Activated CD4-positive, alpha-beta T cell treated with anti-CD3 and anti-CD28 coated beads, Interleukin-2, Interleukin-4, amounts not matched to agents 100 ng/mL and 50 ng/mL, durations not matched to agents 16 hours and 8 hours (primary cell): ENCODE measurements around the gene BTNL8.
"Not testable (repeated sequence)": the region's sequence is repeated elsewhere in the genome, so short reads cannot be mapped to it uniquely, and the experiment has no call there.

Experiments
- DNase-seq: peaks from one replicate; pipeline ENCODE4 v3.0.0-alpha.2; 2020; ENCODE audit warnings: low spot score

The BTNL8 gene

GRCh38 chr5:180874804-180875582 is 24.0 kb upstream of the BTNL8 start:
- no peak for DNase-seq

- DNase-seq: no peak
Observed at GRCh38 chr5:180875860-180876426, 23.0 kb upstream of the BTNL8 start.

GRCh38 chr5:180885845-180886529 is 13.0 kb upstream of the BTNL8 start:
- not testable (repeated sequence) for DNase-seq

GRCh38 chr5:180889381-180889780 is 9.6 kb upstream of the BTNL8 start:
- no peak for DNase-seq

- not testable (repeated sequence) for DNase-seq
Observed at GRCh38 chr5:180895330-180895729, 3.6 kb upstream of the BTNL8 start.

- no peak for DNase-seq
Observed at GRCh38 chr5:180900178-180900577, 1.2 kb downstream of the BTNL8 start.

GRCh38 chr5:180901319-180902009 is 2.5 kb downstream of the BTNL8 start:
- DNase-seq: no peak

GRCh38 chr5:180908400-180908799 is 9.4 kb downstream of the BTNL8 start:
- no peak for DNase-seq

GRCh38 chr5:180908998-180909731 is 10.2 kb downstream of the BTNL8 start:
- DNase-seq: no peak

- DNase-seq: no peak
Observed at GRCh38 chr5:180909782-180910181, 10.8 kb downstream of the BTNL8 start.

- DNase-seq: no peak
Observed at GRCh38 chr5:180910182-180910581, 11.2 kb downstream of the BTNL8 start.

- no peak for DNase-seq
Observed at GRCh38 chr5:180910735-180911134, 11.8 kb downstream of the BTNL8 start.

- no peak for DNase-seq
Observed at GRCh38 chr5:180914646-180915045, 15.7 kb downstream of the BTNL8 start.

GRCh38 chr5:180915924-180916323 is 17.0 kb downstream of the BTNL8 start:
- no peak for DNase-seq

GRCh38 chr5:180918380-180918779 is 19.4 kb downstream of the BTNL8 start:
- no peak for DNase-seq

GRCh38 chr5:180920710-180921109 is 21.8 kb downstream of the BTNL8 start:
- DNase-seq: no peak

- no peak for DNase-seq
Observed at GRCh38 chr5:180922932-180923331, 24.0 kb downstream of the BTNL8 start.

- DNase-seq: no peak
Observed at GRCh38 chr5:180932660-180933059, 33.7 kb downstream of the BTNL8 start.

- no peak for DNase-seq
Observed at GRCh38 chr5:180935203-180935602, 36.2 kb downstream of the BTNL8 start.

- DNase-seq: no peak
Observed at GRCh38 chr5:180938294-180938693, 39.3 kb downstream of the BTNL8 start.

- no peak for DNase-seq
Observed at GRCh38 chr5:180950291-180950949, 51.5 kb downstream of the BTNL8 start.
